Stimulated activated CD4-positive, alpha-beta T cell treated with anti-CD3 and anti-CD28 coated beads, Interleukin-12 subunit alpha, Interleukin-12 subunit beta, amount 100 ng/mL, for 48 hours (primary cell): ENCODE results near the gene PPM1M.
"Not testable (repeated sequence)": the region's sequence is repeated elsewhere in the genome, so short reads cannot be mapped to it uniquely, and the experiment has no call there.

Experiments used
- DNase-seq, 3 donors: peaks; one replicate each; pipeline ENCODE4 v3.0.0-alpha.2; 2020; ENCODE audit warnings: low read depth in 2 of 3, low spot score in 1 of 3

The PPM1M gene

DNA sequence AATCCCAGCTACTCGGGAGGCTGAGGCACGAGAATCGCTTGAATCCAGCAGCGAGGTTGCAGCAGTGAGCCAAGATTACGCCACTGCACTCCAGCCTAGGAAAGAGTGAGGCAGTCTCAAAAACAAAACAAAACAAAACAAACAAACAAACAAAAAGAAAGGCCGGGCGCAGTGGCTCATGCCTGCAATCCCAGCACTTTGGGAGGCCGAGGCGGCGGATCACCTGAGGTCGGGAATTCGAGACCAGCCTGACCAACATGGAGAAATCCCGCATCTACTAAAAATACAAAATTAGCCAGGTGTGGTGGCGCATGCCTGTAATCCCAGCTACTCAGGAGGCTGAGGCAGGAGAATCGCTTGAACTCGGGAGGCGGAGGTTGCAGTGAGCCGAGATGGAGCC is 29.2 kb downstream of the PPM1M start:
- DNase-seq, result not testable (repeated sequence)

DNA sequence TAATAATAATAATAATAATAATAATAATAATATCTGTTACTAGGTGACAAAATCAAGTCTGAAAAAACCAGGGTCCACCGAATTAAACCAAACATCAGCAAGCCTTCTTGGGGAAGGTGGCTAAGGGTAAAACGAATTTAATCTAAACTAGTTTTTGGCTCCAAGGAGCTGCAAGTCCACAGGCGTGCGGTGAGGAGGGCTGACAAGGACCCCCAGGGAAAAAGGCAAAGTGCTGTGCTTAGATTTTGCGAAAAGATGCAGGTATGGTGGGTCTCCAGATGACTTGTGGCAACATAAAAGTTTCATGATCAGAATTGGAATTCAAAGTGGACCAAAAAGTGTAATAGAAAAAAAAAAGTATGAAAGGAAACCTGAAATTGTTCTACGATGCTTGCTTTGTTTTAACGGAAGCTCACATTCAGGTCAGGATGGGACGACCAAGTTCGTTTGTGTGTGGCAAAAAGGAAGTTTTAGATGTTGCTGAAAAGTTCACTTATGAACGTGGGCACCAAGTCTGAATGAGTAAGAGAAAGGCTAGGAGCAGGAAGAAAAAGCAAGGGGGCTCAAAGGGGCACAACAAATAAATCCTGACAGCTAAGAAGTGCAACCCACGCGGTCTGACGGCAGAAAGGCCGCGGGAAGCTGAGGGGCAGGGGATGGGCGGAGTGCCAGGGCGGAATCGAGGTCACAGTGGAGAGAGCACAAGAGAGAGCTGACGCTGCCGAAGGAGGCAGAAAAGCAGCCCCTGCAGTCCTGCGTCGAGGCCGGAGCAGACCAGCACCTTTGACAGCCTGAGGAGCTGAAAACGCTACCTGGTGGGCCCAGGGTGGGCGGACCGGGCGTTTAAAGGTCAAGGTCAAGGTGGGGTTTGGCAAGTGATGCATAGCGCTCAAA is 31.8 kb downstream of the PPM1M start:
- peak; percentile 73 to 77 (median 74) for DNase-seq

DNA sequence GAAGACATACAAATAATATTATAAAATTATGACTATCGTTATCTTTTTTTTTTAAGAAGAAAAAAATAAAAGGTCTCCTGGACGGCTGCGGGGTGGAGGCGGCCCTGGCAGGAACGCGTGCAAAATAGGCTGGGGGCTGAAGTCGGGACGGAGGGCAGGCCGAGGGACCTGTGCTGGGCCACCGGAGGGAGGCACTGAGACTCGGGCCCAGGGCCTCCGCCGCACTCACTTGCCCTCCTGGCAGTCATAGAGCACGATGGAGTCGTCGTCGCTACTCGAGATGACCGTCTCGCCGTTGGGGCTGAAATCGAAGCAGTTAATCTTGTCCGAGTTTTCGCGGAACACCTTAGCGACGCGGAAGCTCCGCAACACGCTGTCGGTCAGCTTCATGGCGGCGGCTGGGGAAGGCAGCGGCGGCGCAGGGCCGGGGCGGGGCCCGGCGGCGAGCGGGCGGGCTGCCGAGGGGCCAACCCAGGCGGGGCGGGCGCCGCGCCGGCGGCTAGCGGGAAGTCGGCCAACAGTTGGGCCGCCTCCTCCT is 32.5 kb downstream of the PPM1M start:
- DNase-seq, result peak; percentile 40 to 60 (median 60)

DNA sequence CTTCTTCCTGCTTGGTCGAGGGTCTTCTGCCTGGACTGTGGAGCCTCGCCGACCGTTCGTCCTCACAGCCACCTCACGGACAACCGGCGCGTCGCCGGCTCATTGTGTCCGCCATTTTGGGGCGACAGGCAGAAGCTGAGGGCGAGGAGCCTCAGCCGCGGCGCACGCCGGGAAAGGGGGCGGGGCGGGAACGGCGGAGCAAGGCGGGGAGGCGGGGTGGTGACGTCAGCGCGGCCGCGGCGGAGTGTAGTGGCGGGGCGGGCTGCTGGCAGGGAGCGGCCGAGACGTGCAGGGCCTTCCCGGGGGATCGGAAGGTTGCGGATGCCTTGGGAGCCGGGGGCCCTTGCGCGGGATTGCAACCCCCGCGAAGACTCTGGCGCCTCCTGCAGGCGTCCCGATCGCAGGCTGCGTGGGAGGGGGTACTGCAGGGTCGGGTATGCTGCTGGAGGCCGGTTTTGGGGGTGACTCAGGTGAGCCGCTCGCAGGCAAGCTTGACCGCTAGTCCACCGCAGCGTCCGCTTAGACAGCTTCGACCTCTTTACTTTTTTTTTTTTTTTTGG is 33.0 kb downstream of the PPM1M start, which contains the start of gene WDR82:
TSS of gene WDR82 (minus strand) at position 140 of the 560 bp plus-strand sequence. CDS start 288 bp downstream, outside the sequence.
- peak; percentile 96 to 99 (median 98) for DNase-seq

DNA sequence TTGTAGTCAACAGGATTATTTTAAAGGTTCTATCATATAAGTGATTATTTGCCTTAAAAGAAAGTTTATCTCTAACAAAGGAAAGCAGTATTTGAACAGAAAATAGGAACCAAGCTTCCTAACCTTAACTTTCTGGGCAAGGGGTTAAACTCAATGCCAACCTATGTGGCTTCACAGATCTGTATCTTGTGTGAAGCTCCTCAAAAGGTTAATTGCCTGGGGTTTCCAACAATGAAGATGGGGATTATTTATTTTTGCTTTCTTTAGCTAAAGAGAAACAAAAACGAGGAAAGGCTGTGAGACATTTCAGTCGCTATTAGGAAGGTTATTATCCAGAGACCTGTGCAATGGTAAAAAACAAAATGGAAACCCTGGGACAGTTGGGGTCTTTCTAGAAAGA is 34.0 kb downstream of the PPM1M start:
- DNase-seq, result no peak

DNA sequence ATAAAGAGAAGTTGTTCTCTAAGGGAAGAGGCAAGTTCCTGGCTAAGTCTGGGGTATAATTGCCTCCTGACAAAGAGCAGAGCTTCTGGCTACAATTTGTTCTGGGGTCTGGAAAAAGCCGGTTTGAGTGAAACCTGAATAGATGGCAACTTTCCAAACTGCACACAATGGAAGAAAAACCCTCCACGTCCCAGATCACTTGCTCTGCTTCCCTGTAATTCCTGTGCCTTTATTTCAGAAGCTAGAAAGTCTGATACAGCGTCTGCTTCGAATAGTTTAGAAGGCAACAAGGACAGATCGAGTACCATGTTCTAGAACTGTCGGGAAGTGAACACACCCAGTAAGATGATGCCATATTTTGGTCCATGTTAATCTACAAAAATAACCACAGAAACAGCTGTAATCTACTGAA is 34.5 kb downstream of the PPM1M start:
- DNase-seq, result no peak

DNA sequence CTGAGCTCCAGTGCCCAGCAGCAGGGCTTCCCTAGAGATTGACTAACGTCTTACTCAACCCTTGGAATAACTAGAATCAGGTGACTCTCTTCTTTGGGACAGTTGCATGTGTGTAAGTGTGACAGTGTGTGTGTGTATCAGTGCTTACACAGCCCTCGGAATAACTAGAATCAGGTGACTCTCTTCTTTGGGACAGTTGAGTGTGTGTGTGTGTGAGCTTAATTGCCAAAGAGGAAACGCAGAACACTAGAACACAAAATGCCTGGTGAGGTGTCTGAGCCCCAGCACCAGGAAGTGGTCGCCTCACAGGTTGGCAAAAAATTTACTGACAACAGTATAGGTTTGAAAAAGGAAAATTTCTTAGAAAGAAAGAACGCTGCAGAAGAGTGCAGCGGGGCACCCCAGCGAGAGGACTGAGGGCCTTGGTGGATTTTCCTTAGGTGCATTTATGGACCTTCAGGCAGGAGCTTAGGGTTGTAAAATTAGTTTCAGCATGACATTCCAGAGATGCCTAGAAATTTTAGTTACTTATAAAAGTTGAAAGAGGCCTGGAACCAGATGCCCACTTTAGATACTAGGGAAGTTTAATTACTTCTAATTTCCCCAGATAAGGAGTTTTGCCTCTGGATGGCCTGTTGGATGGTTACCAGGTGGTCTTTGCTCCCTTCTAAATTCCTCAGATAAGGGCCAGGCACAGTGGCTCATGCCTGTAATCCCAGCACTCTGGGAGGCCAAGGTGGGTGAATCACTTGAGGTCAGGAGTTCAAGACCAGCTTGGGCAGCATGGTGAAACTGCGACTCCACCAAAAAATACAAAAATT is 36.6 kb downstream of the PPM1M start:
- no peak for DNase-seq

DNA sequence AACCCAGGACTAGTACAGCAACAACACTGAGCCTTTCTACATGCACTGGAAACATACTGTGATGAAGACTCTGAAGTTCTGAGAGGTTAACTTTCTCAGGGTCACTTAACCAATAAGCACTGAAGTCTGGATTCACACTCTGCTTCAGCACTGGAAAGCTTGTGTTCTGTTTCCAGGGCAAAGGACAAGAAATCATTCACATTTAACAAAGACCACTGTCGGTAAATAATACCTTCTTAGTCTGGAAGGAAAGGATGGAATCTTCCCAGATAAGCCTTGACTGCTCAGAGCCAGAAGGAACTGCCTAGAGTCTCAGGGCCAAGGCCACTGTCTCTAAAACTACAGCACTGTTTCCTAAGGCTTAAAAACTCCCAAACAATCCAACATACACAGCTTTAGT is 37.7 kb downstream of the PPM1M start:
- DNase-seq, result no peak

DNA sequence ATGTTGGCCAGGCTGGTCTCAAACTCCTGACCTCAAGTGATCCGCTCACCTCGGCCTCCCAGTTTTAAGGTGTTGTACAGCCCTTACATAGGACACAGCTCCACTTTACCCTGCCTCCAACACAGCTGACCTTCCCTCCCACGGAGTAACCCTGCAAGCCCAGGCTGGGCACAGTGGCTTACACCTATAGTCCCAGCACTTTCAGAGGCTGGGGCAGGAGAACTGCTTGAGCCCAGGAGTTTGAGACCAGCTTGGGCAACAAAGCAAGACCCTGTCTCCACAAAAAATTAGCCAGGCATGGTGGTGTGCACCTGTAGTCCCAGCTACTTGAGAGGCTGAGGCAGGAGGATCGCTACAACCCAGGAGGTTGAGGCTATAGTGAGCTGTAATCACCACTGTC is 38.5 kb downstream of the PPM1M start:
- DNase-seq, result not testable (repeated sequence)

DNA sequence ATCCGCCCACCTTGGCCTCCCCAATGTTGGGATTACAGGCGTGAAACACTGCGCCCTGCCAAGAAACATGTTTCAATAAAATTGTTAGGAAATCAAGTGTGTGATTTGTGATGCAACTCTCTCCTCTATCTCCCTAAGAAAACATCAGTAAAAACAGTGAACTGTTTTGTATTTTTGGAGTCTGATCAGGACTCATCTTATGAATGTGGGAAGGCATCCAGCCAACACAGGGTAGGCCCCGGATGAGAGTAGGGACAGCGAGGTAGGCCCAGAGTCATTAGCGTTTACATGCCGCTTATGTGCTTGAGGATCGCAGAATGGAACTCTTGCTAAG is 41.2 kb downstream of the PPM1M start:
- DNase-seq, result no peak

DNA sequence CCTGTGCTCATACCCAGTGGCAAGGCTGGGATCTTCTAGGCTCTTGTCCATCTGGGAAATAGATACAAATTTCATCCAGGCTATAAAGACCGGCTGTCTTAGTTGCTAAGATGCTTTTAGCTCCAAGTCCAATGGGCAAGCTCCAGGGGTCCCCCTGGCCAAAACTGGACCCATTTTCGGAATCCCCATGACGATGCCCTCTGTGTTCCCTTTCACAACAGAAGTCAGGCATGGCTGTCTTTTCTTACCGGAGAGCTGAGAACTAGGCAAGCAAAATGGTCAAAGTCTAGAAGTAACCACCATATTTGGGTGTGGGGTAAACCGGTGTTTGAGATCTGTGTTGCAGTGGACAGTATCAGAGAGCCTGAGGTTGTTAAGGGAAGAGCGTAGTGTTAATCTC is 43.1 kb downstream of the PPM1M start:
- DNase-seq, result no peak

DNA sequence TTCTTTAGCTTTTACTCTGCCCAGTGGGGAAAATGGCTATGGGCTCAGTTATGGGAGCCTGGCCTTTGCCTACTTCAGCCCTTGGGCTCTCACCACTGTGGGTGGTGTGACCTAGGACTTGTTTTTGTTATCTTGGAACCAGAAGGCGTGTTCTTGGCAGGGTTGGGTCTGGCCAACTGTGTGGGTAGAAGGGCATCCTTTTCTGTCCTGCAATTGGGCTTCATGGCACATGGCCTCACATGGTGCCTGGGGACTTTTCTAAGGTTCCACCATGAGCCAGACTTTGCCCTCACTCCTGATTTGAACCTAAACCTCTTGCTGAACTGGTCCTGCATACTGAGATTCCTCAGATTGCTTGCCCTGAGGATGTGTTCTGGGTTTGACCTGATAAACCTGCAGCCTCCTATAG is 43.8 kb downstream of the PPM1M start:
- DNase-seq, result no peak

DNA sequence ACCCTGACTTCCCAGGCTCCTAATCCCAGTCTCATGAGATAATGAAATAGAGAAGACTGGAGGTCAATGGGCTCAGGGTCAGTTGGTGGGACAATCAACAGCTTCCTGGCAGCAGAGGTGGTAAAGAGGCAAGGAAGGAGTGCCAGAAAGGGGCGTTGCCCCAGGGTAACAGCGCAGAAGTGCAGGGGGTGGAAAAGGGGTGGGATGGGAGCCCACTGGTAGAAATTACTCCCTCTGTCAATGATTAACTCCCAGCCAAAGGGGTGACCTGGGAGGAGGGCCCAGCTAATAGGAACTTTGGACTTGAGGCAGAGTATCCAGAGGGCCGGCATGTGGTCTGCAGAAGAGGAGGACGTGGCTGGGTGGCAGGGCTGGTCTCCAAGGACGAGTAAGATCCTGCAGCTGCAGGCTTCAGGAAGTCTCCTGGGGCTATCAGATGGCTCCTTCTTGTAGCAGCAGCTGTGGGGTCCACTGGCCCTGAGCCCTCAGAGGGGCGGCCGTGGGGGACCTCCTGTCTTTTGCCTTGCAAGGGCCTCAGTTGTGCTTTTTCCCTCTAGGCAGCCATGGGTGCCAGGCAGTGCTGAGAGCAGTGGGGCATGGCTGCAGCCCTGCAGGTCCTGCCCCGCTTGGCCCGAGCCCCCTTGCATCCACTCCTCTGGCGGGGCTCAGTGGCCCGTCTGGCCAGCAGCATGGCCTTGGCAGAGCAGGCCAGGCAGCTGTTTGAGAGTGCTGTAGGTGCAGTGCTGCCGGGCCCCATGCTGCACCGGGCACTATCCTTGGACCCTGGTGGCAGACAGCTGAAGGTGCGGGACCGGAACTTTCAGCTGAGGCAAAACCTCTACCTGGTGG is 44.4 kb downstream of the PPM1M start:
- DNase-seq, result no peak

DNA sequence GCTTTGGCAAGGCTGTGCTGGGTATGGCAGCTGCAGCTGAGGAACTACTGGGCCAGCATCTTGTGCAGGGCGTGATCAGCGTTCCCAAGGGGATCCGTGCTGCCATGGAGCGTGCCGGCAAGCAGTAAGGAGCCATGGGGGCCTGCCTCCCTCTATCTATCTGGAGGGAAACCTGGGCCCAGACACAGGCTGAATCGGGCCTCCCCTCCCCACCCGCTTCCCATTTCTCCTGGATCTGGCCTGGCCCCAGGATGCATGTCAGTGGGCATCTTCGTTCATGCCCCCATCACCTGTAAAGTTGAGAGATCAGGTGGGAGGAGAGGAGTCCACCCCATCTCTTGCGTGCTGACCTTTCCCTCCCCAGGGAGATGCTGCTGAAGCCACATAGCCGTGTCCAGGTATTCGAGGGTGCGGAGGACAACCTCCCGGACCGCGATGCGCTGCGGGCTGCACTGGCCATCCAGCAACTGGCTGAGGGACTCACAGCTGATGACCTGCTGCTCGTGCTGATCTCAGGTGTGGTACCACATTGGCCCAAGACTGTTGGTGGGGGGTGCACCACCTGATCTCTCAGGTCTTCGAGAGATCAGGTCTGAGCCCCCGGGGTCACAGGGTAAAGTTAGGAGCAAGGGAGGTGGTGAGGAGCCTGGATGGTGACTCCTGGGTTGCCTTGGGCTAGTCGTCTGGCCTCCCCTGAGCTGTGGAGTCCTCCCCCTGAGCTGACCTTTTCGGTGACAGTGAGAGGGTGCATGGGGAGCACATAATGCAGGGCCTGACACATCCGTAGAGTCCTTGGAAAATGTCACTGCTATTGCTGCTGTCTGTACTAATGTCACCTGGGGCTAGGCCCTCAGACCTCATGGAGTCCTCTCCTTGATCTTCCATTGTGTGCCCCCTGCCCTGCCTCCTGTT is 45.3 kb downstream of the PPM1M start:
- no peak for DNase-seq

DNA sequence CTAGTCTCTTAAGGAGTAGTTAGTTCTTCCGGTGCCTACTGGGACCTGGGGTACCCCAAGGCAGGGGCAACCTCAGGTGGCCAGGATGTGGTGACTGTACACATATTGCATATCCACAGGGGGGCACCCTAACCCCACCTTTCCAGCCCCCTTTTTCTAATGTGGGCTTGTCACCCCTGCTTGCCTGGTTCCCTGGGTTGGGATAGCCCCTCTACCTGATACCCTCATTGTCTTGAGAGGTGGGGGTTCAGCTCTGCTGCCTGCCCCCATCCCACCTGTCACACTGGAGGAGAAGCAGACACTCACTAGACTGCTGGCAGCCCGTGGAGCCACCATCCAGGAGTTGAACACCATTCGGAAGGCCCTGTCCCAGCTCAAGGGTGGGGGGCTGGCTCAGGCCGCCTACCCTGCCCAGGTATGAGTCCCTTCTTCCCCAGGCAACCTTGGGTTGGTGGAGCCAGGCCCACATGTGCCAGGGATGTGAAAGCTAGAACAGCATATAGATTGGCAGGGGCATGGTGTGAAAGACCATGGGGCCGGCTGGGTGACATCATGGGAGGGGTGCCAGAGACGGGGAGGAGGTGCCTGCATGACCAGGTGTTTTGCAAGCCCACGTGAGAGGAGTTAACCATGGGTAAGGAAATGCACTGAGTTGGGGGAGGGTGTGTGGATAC is 46.1 kb downstream of the PPM1M start:
- no peak for DNase-seq

DNA sequence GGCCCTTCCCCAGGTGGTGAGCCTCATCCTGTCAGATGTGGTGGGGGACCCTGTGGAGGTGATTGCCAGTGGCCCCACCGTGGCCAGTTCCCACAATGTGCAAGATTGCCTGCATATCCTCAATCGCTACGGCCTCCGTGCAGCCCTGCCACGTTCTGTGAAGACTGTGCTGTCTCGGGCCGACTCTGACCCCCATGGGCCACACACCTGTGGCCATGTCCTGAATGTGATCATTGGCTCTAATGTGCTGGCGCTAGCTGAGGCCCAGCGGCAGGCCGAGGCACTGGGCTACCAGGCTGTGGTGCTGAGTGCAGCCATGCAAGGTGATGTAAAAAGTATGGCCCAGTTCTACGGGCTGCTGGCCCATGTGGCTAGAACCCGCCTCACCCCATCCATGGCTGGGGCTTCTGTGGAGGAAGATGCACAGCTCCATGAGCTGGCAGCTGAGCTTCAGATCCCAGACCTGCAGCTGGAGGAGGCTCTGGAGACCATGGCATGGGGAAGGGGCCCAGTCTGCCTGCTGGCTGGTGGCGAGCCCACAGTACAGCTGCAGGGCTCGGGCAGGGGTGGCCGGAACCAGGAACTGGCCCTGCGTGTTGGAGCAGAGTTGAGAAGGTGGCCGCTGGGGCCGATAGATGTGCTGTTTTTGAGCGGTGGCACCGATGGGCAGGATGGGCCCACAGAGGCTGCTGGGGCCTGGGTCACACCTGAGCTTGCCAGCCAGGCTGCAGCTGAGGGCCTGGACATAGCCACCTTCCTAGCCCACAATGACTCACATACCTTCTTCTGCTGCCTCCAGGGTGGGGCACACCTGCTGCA is 46.9 kb downstream of the PPM1M start:
- no peak for DNase-seq

DNA sequence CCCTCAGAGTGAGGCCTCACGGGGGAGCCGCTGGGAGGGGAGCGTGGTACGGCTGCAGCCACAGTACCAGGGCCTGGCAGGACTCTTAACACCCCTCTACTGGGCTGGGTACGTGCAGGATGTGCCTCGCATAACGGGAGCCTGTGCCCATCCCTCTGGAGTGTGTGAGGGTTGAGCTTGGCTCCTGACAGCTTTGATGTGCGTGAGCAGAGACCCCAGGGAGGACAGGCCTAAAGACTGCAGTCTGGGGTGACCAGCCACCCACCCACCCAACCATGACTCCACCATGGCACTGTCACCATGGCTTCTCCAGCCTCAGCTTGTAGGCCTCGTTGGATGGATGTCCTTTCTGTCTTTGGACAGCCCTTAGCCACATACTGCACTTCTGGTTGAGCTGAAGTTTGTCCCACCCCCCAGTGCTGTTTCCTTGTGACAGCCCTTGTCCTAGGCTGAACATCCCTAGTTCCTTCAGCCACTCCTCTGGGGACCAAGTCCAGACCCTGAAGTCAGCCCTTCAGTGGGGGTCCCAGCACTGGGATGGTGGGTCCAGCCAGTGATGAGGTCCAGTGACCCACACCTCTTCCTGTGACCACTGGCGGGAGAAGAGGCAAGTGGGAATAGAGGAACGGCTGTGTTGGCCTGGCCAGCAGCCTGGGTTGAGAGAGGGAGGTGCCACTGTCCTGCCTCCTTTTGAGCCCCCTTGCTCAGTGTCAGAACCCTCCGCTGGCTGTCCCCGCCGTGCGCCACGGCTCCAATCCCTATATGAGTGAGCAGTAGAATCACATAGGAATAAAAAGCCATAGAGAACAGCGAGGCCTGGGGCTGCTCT is 48.1 kb downstream of the PPM1M start:
- no peak for DNase-seq
